Measurements from ENCODE around the gene USP48. TPM values are rescaled to one million over a fixed set of nuclear protein-coding genes. Genes with fewer than 3 reads are reported as not detected.

USP48 gene
- total RNA-seq, 2 donors from 2014 or later: 51.4 to 56.8 TPM

DNA sequence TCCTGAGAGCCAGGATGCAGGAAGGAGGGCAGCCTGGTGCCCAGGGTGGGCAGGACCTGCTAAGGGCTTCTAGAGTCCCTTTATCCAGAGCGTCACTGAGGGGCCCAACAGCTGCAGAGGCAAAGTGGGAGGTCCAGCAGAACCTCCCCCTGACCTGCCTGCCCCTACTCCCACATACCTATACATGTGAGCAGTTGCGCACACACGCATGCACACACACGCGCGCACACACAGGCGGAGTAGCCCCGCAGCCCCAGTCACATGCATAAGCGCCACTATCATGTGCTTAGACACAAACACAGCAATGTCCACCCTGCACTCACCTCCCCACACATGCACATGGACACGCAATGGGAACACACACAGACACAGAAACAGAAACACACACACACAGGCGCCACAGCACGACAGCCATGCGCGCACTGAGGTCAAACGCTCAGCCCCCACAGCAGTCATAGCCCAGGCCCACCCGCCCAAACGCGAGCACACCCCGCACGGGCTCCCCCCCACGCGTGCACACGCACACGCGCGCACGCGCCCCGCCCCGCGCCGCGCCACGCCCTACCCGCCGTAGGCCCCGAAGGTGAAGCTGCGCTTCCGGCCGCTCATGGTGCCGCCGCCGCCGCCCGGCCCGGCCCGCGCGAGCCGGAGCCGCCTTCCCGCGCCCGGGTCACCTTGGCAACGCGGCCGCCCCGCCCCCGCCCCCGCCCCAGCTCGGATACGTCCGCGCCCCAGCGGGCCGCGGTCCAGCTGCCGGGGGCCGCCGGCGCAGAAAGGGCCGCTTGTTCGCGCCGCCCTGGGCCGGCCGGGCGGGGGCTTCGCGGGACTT, 131.5 kb downstream of the USP48 start:
- intact Hi-C loops (cut with DNase I): loop anchor here in 1 of 2 donors (10.0 kb wide), 1 partner anchor 127 kb away; no protein-coding TSS in a partner anchor
- no peak for DNase-seq (ENCODE audit: low spot score)

DNA sequence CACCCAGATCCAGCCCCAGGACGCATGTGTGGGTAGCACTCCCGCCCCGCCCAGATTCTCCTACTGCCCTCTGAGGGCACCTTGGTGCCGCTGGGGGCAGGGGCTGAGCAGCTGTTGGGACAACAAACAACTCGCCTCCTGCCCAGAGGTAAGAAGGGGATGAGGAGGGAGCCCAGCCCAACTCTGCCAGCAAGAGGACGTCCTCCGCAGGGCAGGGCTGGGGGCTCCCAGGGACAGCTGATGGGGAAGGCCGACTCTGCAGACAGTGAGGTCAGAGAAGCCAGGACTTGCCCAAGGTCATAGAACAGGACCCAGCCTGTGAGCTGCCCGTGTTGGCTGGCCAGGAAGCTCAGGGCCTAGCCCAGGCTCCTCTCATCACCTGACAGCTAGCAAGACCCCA, 132.5 kb downstream of the USP48 start:
- intact Hi-C loops (cut with DNase I): loop anchor here in 1 of 2 donors (10.0 kb wide), 1 partner anchor 126 kb away; no protein-coding TSS in a partner anchor
- DNase-seq (ENCODE audit: low spot score): no peak

DNA sequence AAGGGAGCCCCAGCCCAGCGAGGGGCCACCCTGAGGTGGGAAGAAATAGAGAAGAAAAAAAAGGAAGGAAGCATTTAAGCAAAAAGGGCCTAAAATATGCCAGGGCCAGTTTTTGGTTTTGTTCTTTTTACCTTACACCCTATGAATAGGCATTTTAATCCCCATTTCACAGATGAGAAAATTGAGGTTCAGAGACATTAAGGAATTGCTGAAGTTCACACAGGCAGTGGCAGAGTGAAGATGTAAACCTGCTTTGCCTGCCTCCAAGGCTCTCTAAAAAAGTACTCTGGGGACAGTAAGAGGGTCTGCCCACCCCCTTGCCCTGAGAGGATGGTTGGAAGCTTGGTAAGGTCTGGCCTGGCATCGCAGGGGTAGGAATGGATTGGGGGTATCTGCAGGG, 133.6 kb downstream of the USP48 start:
- no peak for DNase-seq (ENCODE audit: low spot score)
- intact Hi-C loops (cut with DNase I): no loop called here

GRCh38 chr1:21648791-21649190, 134.2 kb downstream of the USP48 start:
- DNase-seq (ENCODE audit: low spot score): no peak
- intact Hi-C loops (cut with DNase I): no loop called here

- intact Hi-C loops (cut with DNase I): no loop called here
- DNase-seq (ENCODE audit: low spot score): no peak
Observed at GRCh38 chr1:21648352-21648730, 134.6 kb downstream of the USP48 start.

DNA sequence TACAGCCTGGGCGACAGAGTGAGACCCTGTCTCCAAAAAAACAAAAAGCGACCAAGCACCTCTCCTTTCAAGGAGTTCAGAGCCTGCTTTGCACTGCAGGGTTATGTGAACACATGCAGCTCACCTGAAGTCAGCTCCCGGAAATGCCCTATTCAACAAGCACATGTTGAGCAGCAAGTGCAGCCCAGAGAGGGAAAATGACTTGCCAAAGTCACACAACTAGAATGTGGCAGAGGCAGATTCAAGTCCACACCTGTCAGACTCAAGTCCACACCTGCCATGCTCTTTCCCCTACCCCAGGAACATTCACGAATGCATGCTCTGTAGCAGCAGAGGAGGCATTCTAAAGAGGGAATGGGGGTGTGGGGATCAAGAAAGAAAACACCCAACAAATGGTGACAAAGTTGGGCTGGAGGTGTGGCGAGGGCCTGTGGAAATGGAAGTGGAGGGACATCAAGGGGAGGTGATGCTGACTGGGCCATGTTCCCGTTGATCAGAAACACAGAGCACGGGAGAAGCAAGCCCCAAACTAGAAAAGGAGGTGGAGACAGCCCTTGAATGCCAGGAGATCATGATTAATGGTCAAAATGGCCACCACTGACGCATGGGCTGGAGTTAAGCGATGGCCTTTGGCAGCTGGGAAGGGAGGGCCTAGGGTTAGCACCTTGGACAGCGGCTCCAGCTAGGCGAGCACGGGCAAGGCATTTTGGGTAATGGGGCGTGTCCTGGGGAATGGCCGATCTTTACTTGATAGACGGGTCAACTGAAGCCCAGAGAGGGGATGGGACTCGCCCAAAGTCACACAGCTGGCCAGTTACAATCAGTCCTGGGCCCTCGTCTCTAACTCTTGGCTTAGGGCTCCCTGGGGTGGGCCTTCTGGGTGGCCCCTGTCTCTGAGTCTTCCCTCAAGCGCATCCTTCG, 135.3 kb downstream of the USP48 start:
- intact Hi-C loops (cut with DNase I): no loop called here
- DNase-seq (ENCODE audit: low spot score): no peak

DNA sequence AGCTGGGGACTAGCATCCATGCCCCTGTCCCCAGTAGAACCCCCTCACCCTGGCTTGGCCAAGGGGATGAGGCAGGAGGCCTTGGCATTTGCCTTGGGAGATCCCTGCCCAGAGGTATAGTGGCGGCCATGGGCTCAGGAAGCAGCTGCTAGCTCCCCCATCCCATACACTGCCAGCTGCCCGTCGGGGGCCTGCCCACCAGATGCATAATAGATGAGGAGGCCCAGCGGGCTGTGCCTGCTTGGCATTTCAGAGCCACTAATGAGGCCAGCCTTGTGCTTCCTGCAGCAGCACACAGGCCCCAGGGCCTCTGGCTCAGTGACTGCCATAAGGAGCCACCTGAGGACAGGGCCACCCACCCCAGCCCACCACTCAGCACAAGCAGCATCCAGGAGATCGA, 137.4 kb downstream of the USP48 start:
- no peak for DNase-seq (ENCODE audit: low spot score)
- intact Hi-C loops (cut with DNase I): no loop called here

DNA sequence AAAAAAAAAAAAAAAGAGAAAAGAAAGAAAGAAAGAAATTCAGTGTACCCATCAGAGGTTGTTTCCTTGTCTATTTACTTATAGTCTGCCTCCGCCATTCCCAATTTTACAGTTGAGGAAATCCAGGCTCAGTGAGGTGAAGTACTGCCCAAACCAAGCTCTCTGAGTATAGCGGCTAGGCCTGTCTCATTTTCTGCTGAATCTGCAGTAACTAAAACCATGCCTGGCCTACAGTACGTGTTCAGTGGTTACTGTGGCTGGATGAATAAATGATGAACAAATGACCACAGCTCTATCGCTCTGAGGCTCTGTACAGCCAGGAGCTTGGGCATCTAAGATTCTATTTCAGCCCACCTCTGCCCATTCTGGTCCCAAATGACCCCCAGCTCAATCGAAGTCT, 138.0 kb downstream of the USP48 start:
- intact Hi-C loops (cut with DNase I): no loop called here
- no peak for DNase-seq (ENCODE audit: low spot score)

DNA sequence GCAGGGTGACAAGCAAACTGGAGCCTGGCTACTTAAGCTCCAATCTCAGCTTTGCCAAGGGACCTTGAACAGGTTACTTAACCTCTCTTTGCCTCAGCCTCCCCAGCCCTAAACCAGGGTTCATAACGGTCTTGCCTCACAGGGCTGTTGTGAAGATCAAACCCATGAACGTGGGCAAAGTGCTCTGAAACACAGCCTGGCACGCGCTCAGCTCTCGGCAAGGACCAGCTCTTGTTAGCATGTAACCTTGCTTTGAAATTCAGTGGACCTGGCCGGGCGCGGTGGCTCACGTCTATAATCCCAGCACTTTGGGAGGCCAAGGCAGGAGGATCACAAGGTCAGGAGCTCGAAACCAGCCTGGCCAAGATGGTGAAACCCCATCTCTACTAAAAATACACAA, 138.6 kb downstream of the USP48 start:
- DNase-seq (ENCODE audit: low spot score): no peak
- intact Hi-C loops (cut with DNase I): no loop called here

DNA sequence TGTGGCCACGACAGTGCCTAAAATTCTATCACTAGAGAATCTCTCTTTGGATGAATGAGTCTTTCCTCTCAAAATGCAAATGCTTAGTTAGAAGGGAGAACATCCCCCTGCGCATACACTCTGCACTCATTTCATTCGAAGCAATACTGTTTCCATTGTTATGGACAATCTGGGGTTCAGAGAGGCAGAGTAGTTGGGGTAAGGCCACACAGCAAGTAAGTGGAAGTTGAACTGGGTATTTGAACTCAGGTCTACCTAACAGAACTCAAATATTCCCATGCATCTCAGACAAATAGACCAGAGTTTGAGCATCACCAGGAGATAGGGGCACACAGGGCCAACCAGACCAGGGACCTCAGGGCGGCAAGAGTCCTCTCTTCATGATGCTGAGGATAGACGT, 139.3 kb downstream of the USP48 start:
- DNase-seq (ENCODE audit: low spot score): no peak
- intact Hi-C loops (cut with DNase I): no loop called here

- no peak for DNase-seq (ENCODE audit: low spot score)
- intact Hi-C loops (cut with DNase I): no loop called here
Observed at GRCh38 chr1:21641967-21642739, 140.8 kb downstream of the USP48 start.

- DNase-seq (ENCODE audit: low spot score): no peak
- intact Hi-C loops (cut with DNase I): no loop called here
Observed at GRCh38 chr1:21641537-21641936, 141.4 kb downstream of the USP48 start.

DNA sequence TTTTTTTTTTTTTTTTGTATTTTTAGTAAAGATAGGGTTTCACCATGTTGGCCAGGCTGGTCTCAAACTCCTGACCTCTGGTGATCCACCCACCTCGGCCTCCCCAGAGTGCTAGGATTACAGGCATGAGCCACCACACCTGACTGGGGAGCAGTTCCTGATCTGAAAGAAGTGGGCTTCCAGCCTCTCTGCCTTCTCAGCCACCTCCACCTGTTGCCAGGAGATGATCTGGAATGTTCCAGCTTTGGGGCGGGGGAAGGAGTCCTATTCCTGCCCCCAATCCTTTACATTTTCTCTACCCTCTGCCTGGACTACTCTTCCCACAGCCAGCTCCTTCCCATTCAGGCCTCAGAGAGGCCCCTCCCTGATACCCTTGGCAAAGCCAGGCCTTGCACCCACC, 141.9 kb downstream of the USP48 start:
- intact Hi-C loops (cut with DNase I): no loop called here
- DNase-seq (ENCODE audit: low spot score): no peak

- DNase-seq (ENCODE audit: low spot score): no peak
- intact Hi-C loops (cut with DNase I): no loop called here
Observed at GRCh38 chr1:21640653-21641052, 142.3 kb downstream of the USP48 start.

DNA sequence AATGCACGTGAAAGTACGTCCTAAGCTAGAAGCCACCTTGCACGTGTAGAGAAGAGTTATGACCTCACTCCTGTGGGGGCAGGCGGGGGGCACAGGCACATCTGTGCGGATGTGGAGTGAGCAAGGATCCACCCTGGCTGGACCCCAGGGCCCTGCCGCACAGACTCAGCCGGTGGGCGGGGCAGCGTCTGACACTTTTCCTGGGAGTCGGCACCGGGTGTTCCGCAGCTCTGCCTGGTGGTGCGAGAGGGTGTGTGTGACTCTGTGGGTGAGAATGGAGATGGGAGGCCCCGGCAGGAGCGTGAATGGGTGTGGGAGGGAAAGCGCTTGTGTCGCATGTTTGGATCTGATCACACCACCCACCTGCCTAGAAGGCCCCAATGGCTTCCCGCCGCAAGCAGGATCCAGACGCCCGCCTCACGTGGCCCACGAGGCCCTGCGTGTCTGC, 143.3 kb downstream of the USP48 start:
- no peak for DNase-seq (ENCODE audit: low spot score)

GRCh38 chr1:21638531-21639341, 144.2 kb downstream of the USP48 start:
- intact Hi-C loops (cut with DNase I): no loop called here
- DNase-seq (ENCODE audit: low spot score): no peak

More for the DNA sequence above, 143.3 kb downstream of the USP48 start:
- intact Hi-C loops (cut with DNase I): no loop called here

GRCh38 chr1:21637514-21637913, 145.4 kb downstream of the USP48 start:
- intact Hi-C loops (cut with DNase I): no loop called here
- DNase-seq (ENCODE audit: low spot score): no peak

DNA sequence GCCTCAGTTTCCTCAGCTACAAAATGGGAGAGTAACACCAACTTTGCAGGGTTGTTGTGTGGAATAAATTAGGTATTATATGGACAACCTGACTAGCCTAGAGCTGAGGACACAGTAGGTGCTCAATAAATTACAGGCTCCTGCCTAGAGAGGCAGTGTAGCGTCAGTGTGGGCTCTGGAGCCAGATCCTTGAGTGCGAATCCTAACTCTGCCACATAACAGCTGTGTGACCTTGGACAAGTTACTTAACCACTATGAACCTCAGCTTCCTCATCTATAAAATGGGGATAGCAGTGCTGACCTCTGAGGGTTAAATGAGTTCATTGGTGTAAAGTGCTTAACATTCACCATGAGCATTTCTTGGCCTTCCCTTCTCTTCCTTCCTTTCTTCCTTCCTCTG, 146.9 kb downstream of the USP48 start:
- no peak for DNase-seq (ENCODE audit: low spot score)

More for the DNA sequence above, 146.9 kb downstream of the USP48 start:
- intact Hi-C loops (cut with DNase I): no loop called here

Measured in posterior vena cava (tissue), 2 donors.